Measurements from ENCODE around the gene UBL7.

The UBL7 gene

DNA sequence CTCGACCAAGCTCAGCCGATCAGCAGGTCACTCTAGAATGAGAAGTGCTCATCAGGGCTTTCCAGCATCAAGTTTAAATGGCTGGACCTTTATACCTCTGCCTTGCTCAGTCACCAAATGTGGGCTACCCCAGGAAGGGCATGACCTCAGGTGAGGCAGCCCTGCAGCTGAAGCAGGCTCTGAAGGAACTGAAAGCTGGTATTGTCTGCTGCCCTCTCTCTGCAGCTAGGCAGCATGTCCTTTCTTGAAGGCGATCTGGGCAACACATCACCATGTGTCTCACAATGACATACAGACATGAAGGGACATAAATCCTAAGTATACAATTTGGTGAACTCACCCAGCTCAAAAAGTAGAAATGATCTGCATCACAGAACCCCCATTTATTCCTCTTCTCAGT is 41.3 kb upstream of the UBL7 start:
- H3K4me3 ChIP-seq (ENCODE audit: low read depth in 1 of 2, low read length in 1 of 2), result no peak overlapping the region
- no peaks in the 10 kb centered on the region for H3K9me3 ChIP-seq
- H3K36me3 ChIP-seq, result no peaks in the 10 kb centered on the region
- H3K27ac ChIP-seq, result no peak overlapping the region
- no peaks in the 10 kb centered on the region for H3K27me3 ChIP-seq
- H3K4me1 ChIP-seq (ENCODE audit: control insufficient read depth in 1 of 2, insufficient read depth in 1 of 2, low read depth in 1 of 2, low read length in 1 of 2), result no peaks in the 10 kb centered on the region
- TF ChIP-seq, protein P1, sequence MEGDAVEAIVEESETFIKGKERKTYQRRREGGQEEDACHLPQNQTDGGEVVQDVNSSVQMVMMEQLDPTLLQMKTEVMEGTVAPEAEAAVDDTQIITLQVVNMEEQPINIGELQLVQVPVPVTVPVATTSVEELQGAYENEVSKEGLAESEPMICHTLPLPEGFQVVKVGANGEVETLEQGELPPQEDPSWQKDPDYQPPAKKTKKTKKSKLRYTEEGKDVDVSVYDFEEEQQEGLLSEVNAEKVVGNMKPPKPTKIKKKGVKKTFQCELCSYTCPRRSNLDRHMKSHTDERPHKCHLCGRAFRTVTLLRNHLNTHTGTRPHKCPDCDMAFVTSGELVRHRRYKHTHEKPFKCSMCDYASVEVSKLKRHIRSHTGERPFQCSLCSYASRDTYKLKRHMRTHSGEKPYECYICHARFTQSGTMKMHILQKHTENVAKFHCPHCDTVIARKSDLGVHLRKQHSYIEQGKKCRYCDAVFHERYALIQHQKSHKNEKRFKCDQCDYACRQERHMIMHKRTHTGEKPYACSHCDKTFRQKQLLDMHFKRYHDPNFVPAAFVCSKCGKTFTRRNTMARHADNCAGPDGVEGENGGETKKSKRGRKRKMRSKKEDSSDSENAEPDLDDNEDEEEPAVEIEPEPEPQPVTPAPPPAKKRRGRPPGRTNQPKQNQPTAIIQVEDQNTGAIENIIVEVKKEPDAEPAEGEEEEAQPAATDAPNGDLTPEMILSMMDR (IDR thresholded peaks at IDR 0.05), result no peak

DNA sequence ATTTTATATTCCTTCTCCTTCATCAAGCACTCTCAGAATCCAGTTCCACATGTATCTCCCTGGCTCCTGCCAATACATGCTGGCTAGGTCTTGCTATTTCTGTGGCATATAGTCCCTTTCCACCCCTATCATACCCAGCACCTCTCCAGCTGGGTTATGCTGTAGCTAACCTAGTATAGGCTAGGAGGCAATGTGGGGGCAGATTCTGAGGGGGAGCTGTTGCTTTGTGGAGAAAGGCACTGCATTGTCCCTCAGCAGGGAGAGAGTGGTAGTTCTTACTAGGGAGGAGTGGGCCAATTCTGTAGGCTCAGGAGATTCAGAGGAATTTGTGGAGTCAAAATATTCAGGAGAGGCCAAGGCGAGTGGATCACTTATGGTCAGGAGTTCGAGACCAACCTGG is 39.4 kb upstream of the UBL7 start:
- H3K4me3 ChIP-seq (ENCODE audit: low read depth in 1 of 2, low read length in 1 of 2), result no peak overlapping the region
- H3K27ac ChIP-seq, result no peak overlapping the region
- TF ChIP-seq, protein P1 (IDR thresholded peaks at IDR 0.05), result no peak
- H3K9me3 ChIP-seq, result no peaks in the 10 kb centered on the region
- H3K4me1 ChIP-seq (ENCODE audit: control insufficient read depth in 1 of 2, insufficient read depth in 1 of 2, low read depth in 1 of 2, low read length in 1 of 2), result no peaks in the 10 kb centered on the region
- no peaks in the 10 kb centered on the region for H3K27me3 ChIP-seq
- H3K36me3 ChIP-seq, result no peaks in the 10 kb centered on the region

DNA sequence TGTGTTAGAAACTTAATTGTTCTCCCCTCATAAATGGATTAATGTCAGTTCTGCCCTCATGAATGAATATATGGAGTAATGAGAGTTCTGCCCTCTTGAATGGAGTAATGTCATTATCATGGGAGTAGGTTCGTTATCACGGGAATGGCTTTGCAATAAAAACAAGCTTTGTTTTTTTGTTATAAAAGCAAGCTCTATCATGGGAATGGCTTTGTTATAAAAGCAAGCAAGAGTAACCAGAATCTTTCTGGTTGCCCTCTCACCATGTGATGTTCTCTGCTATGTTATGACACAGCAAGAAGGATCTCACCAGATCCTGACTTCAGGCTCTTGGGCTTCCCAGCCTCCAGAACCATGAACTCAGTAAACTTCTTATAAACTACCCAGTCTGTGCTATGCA is 38.4 kb upstream of the UBL7 start:
- Histone ChIP-seq H3K4me3 (ENCODE audit: low read depth in 1 of 2, low read length in 1 of 2) (no peak overlapping the region), H3K4me1 (ENCODE audit: control insufficient read depth in 1 of 2, insufficient read depth in 1 of 2, low read depth in 1 of 2, low read length in 1 of 2) (no peaks in the 10 kb centered on the region), H3K36me3 (no peaks in the 10 kb centered on the region), H3K27ac (no peak overlapping the region), H3K27me3 (no peaks in the 10 kb centered on the region), H3K9me3 (no peaks in the 10 kb centered on the region)
- TF ChIP-seq, protein P1 (IDR thresholded peaks at IDR 0.05), result no peak

DNA sequence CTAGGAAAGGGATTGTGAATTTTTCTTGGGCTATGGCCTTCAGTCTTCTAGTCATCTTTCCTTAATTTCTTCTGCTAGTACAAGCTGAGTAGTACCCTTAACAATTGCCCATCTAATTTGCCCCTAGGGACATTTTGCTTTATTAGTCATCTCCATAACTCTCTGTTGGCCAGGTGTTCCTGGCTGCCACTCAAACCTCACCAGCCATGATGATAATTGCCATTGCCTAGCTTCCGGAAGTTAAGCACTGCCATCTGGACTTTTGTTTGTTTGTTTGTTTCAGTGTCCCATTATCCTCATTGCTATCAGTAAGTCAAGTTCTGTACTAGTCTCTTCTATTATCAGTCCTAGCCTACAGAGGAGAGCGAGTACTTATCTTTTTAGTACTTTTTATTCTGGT is 36.6 kb upstream of the UBL7 start:
- no peaks in the 10 kb centered on the region for H3K4me1 ChIP-seq (ENCODE audit: control insufficient read depth in 1 of 2, insufficient read depth in 1 of 2, low read depth in 1 of 2, low read length in 1 of 2)
- H3K36me3 ChIP-seq, result no peaks in the 10 kb centered on the region
- no peak overlapping the region for H3K4me3 ChIP-seq (ENCODE audit: low read depth in 1 of 2, low read length in 1 of 2)
- TF ChIP-seq, protein P1 (IDR thresholded peaks at IDR 0.05), result no peak
- H3K27me3 ChIP-seq, result no peaks in the 10 kb centered on the region
- H3K9me3 ChIP-seq, result no peaks in the 10 kb centered on the region
- H3K27ac ChIP-seq, result no peak overlapping the region

DNA sequence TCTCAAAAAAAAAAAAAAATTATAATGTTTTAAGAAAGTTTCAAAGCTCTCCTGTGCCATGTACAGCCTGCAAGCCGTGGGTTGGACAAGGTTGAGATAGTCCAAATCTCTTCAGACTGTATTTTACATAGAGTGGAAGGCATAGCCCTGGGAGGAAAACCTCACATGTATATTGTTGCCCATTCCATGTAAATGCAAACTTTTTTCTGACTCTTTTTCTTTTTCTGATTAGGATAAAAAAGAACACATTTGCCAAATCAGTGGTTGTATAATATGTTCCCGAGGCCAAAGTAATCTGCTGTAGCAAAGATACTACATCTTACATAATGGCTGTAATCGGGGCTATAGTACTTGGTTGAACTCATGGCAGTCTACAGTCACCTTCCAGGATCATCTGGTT is 35.7 kb upstream of the UBL7 start:
- TF ChIP-seq, protein P1 (IDR thresholded peaks at IDR 0.05), result no peak
- Histone ChIP-seq H3K36me3 (no peaks in the 10 kb centered on the region), H3K9me3 (no peaks in the 10 kb centered on the region), H3K4me3 (ENCODE audit: low read depth in 1 of 2, low read length in 1 of 2) (no peak overlapping the region), H3K27me3 (no peaks in the 10 kb centered on the region), H3K27ac (no peak overlapping the region), H3K4me1 (ENCODE audit: control insufficient read depth in 1 of 2, insufficient read depth in 1 of 2, low read depth in 1 of 2, low read length in 1 of 2) (no peaks in the 10 kb centered on the region)

DNA sequence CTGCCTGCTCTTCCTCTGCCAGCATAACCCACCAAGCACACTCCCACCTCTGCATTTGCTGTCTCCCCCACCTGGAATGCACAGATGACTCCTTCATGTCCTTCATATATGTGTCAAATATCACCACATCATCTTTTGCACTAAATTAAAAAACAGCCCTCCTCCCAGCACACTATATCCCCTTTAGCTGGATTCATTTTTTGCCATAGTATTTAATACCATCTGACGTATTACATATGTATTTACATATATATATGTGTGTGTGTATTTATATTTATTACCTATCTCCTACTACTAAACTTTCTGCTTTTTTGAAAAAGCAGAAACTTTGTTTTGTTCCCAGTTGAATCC is 29.4 kb upstream of the UBL7 start:
- Histone ChIP-seq H3K4me3 (ENCODE audit: low read depth in 1 of 2, low read length in 1 of 2) (no peak overlapping the region), H3K27ac (no peak overlapping the region), H3K4me1 (ENCODE audit: control insufficient read depth in 1 of 2, insufficient read depth in 1 of 2, low read depth in 1 of 2, low read length in 1 of 2) (peaks cover 0 to 4% of the 10 kb centered on the region in 2 experiments), H3K36me3 (no peaks in the 10 kb centered on the region), H3K9me3 (no peaks in the 10 kb centered on the region), H3K27me3 (no peaks in the 10 kb centered on the region)
- TF ChIP-seq, protein P1 (IDR thresholded peaks at IDR 0.05), result no peak
